GM23338 (cell line): ENCODE measurements around the gene TGFBR3.

Experiments used
- CREB1 ChIP-seq: fragments of 250-450 bp; sonication (Bioruptor Pico); IDR thresholded peaks from 2 replicates; pipeline ENCODE4 v1.5.0; 2020; ENCODE audit warnings: low read depth, mild to moderate bottlenecking, moderate library complexity
- CTCF ChIP-seq, 2 experiments: fragments of 200-600 bp in 1 of 2; sonication (generic) in 1 of 2; conservative IDR thresholded peaks; 2 replicates each; pipeline versions ENCODE4 v1.5.1 to v1.6.1; 2016 to 2017; ENCODE audit warnings: antibody characterized with exemption in 2 of 2, low read depth in 2 of 2, mild to moderate bottlenecking in 2 of 2, moderate library complexity in 1 of 2
- EZH2 ChIP-seq: fragments of 200-600 bp; sonication (generic); IDR thresholded peaks from one replicate; pipeline ENCODE4 v1.8.0; 2017; ENCODE audit warnings: antibody characterized with exemption, mild to moderate bottlenecking, low read depth; ENCODE audit not compliant: unreplicated experiment
- EZH2phosphoT487 ChIP-seq: fragments of 200-600 bp; sonication (generic); IDR thresholded peaks from one replicate; pipeline ENCODE4 v1.8.1; 2018; ENCODE audit warnings: antibody characterized with exemption; ENCODE audit not compliant: unreplicated experiment
- POLR2AphosphoS5 ChIP-seq: IDR thresholded peaks from 2 replicates; pipeline ENCODE4 v1.6.1; 2016; ENCODE audit warnings: antibody characterized with exemption, low read depth
- REST ChIP-seq: IDR thresholded peaks from one replicate; pipeline ENCODE4 v1.6.1; 2018; ENCODE audit warnings: antibody characterized with exemption; ENCODE audit not compliant: unreplicated experiment
- ZNF462 ChIP-seq: fragments of 250-450 bp; sonication (Bioruptor Pico); IDR thresholded peaks from 2 replicates; pipeline ENCODE4 v1.5.0; 2020; ENCODE audit warnings: mild to moderate bottlenecking, moderate library complexity

GRCh38 chr1:91746728-91747338, 139.1 kb downstream of the TGFBR3 start:
- TF ChIP-seq EZH2phosphoT487, result no peak
- no peak for TF ChIP-seq CTCF (conservative IDR thresholded peaks at IDR 0.05; ENCODE audit: low read depth in 2 of 2)
- TF ChIP-seq POLR2AphosphoS5, result no peak
- no peak for TF ChIP-seq REST
- no peak for TF ChIP-seq ZNF462 (CRISPR knock-in tag)
- TF ChIP-seq EZH2, result no peak
- TF ChIP-seq CREB1, result no peak
